Osteocyte (in vitro differentiated cells): ENCODE data around the gene UIMC1. TPM values are rescaled to one million over a fixed set of nuclear protein-coding genes. Genes with fewer than 3 reads are reported as not detected.
"Not testable (repeated sequence)": the region's sequence is repeated elsewhere in the genome, so short reads cannot be mapped to it uniquely, and the experiment has no call there.

Experiments
- DNase-seq: peaks from one replicate; pipeline ENCODE4 v3.0.0; 2021; ENCODE audit warnings: mixed read lengths; ENCODE audit not compliant: unreplicated experiment; ENCODE audit errors: extremely low spot score
- H3K27ac Mint-ChIP-seq: one replicate; pipeline ENCODE4 v1.8.0; 2021; ENCODE audit warnings: mild to moderate bottlenecking, mixed read lengths; ENCODE audit not compliant: unreplicated experiment
- H3K27me3 Mint-ChIP-seq: one replicate; pipeline ENCODE4 v1.8.0; 2021; ENCODE audit warnings: mixed read lengths; ENCODE audit not compliant: unreplicated experiment
- H3K36me3 Mint-ChIP-seq: one replicate; pipeline ENCODE4 v1.8.0; 2021; ENCODE audit warnings: mixed read lengths; ENCODE audit not compliant: unreplicated experiment
- H3K4me1 Mint-ChIP-seq: one replicate; pipeline ENCODE4 v1.8.0; 2021; ENCODE audit warnings: mixed read lengths; ENCODE audit not compliant: unreplicated experiment
- H3K4me3 Mint-ChIP-seq: one replicate; pipeline ENCODE4 v1.8.0; 2021; ENCODE audit warnings: mild to moderate bottlenecking, moderate library complexity, mixed read lengths; ENCODE audit not compliant: unreplicated experiment
- H3K9me3 Mint-ChIP-seq: one replicate; pipeline ENCODE4 v1.8.0; 2021; ENCODE audit warnings: mixed read lengths; ENCODE audit not compliant: unreplicated experiment
- long read RNA-seq: library from polyadenylated mRNA; unstranded; transcript quantifications from one replicate; pipeline ENCODE4 v2.0.0, GENCODE V29; 2021
- total RNA-seq: library from RNA; stranded (reverse); gene quantifications from 2 replicates; pipeline ENCODE4 v1.2.1, GENCODE V29; 2021
- TF ChIP-seq, protein P1 (sequence below): fragments of 200-600 bp; sonication (generic); IDR thresholded peaks from 2 replicates; pipeline ENCODE4 v1.5.0; 2021; ENCODE audit warnings: antibody characterized with exemption, mild to moderate bottlenecking, moderate library complexity

Gene UIMC1
- total RNA-seq, result 32.9 and 48.7 TPM in 2 replicates
- long read RNA-seq, transcript UIMC1-212 (15 exons, 2,502 nt), result major isoform, 19 of 76 reads
- long read RNA-seq, partial matches to known transcripts, result 12 of 76 reads
- long read RNA-seq, other reads (novel, unspliced or antisense), result 42 of 76 reads

DNA sequence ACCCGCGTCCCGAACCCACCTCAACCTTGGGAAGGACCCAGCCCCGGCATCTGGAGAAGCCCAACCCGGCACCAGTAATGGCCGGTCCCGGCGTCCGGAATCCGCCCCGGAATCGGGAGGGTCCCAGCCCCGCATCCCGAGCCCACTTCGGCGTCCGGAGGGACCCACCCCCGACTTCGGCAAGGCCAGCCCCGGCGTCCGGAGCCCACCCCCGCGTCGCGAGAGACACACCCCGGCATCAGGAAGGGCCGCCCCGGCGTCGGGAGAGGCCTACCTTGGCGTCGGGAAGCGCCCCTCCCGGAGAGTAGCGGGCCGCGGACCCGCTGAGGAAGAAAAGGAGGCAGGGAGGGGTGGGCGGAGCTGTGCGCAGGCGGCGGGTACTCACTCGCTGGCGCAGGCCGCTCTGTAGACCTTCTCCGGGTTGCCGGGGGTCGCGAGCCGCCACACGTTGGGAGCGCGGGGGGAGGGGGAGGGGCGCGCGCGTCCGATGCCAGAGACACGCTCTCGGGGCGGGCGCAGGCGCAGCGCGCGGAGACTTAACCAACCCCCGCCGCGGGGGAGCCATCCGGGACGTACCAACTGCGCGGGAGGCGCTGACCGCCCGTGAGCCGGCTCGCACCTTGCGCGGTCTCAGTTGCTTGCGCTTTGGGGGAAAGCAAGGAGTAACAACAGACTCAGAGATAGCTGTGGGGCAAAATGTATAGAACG, at the start of gene UIMC1:
UIMC1 (minus strand) TSS at position 515 of the 708 bp plus-strand sequence. CDS start 24,164 bp downstream, outside the sequence.
- TF ChIP-seq, protein P1, sequence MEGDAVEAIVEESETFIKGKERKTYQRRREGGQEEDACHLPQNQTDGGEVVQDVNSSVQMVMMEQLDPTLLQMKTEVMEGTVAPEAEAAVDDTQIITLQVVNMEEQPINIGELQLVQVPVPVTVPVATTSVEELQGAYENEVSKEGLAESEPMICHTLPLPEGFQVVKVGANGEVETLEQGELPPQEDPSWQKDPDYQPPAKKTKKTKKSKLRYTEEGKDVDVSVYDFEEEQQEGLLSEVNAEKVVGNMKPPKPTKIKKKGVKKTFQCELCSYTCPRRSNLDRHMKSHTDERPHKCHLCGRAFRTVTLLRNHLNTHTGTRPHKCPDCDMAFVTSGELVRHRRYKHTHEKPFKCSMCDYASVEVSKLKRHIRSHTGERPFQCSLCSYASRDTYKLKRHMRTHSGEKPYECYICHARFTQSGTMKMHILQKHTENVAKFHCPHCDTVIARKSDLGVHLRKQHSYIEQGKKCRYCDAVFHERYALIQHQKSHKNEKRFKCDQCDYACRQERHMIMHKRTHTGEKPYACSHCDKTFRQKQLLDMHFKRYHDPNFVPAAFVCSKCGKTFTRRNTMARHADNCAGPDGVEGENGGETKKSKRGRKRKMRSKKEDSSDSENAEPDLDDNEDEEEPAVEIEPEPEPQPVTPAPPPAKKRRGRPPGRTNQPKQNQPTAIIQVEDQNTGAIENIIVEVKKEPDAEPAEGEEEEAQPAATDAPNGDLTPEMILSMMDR, result no peak
- peak within 1 kb of the TSS; percentile 94 for H3K4me3 Mint-ChIP-seq
- peak; percentile 98 for DNase-seq
- no peaks in the 10 kb centered on the region for H3K36me3 Mint-ChIP-seq
- H3K27me3 Mint-ChIP-seq, result no peaks in the 10 kb centered on the region
- H3K27ac Mint-ChIP-seq, result peak within 1 kb of the TSS; percentile 99
- H3K4me1 Mint-ChIP-seq, result peaks cover 23% of the 10 kb centered on the region
- H3K9me3 Mint-ChIP-seq, result no peaks in the 10 kb centered on the region

DNA sequence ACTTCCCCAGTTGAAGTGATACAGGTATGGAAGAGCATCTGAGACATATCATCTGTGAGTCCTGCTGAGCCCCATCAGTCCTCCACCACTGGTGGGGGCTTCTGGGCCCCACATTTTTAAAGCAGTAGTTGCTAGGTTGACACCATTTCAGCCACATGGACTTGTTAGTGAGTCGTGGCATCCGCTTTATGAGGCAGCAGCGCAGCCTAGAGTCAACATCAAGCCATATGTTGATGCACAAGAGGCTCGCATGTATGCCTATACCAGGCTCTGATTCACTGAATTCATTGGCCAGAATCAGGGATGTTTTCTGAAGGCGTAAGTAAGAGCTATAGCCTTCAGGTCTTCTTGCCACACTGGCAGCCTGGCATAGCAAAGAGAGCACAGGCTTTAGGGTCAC, 42.7 kb upstream of the UIMC1 start:
- H3K36me3 Mint-ChIP-seq, result peaks cover 27% of the 10 kb centered on the region
- TF ChIP-seq, protein P1, result no peak
- H3K27ac Mint-ChIP-seq, result no peak overlapping the region
- no peak overlapping the region for H3K4me3 Mint-ChIP-seq
- no peaks in the 10 kb centered on the region for H3K4me1 Mint-ChIP-seq
- no peaks in the 10 kb centered on the region for H3K27me3 Mint-ChIP-seq
- no peaks in the 10 kb centered on the region for H3K9me3 Mint-ChIP-seq
- DNase-seq, result no peak

DNA sequence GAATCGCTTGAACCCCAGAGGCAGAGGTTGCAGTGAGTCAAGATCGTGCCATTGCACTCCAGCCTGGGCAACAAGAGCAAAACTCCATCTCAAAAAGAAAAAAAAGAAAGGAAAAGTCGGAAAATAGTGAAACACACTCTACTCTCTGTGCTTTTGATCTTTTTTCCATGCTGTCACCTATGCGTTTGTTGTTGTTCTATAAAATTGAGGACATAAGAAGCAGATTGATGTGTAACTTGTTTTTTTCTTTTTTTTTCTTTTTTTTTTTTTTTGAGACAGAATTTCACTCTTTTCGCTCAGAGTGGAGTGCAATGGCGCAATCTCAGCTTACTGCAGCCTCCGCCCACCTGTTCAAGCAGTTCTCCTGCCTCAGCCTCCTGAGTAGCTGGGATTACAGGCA, 42.0 kb upstream of the UIMC1 start:
- DNase-seq, H3K4me1 Mint-ChIP-seq, H3K9me3 Mint-ChIP-seq, H3K27me3 Mint-ChIP-seq, H3K27ac Mint-ChIP-seq, H3K4me3 Mint-ChIP-seq: not testable (repeated sequence)
- H3K36me3 Mint-ChIP-seq, result peaks cover 31% of the 10 kb centered on the region

DNA sequence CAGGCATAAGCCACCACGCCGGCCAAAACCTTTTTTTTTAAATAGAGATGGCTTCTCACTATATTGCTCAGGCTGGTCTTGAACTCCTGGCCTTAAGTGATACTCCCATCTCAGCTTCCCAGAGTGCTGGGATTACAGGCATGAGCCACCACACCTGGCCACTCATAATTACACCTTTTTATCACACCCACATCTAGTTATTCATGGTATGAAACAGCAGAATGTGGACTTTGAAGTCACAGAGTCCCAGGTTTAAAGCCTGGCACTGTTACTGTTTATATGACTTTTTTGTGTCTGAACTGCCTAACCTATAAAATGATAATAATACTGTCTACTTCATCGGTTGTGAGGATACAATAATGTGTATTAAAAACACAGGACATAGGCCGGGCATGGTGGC, 39.1 kb upstream of the UIMC1 start:
- no peaks in the 10 kb centered on the region for H3K4me1 Mint-ChIP-seq

DNA sequence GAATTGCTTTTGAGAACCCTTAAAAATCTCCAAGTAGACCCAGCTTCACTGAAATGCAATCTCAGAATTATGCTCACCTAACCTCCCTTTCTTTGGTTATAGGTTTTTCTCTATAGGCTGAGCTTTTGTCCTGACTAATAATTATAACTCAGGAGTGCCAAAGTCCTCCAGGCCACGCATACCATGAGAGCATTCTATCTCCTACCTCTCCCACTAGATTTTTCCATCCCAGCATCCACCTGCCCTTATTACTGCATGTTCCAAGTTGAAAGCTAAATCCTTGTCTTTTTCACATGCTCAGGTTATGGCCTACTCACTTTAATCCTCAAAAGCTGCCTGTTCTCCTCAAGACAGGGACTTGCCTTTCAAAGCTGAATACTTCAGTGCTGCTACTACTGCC, 38.1 kb upstream of the UIMC1 start:
- H3K4me1 Mint-ChIP-seq, result no peaks in the 10 kb centered on the region
- DNase-seq, result no peak
- H3K4me3 Mint-ChIP-seq, result no peak overlapping the region
- H3K27ac Mint-ChIP-seq, result no peak overlapping the region
- peaks cover 37% of the 10 kb centered on the region for H3K36me3 Mint-ChIP-seq
- no peaks in the 10 kb centered on the region for H3K9me3 Mint-ChIP-seq
- H3K27me3 Mint-ChIP-seq, result no peaks in the 10 kb centered on the region
- TF ChIP-seq, protein P1, result no peak

More for the DNA sequence above, 39.1 kb upstream of the UIMC1 start:
- DNase-seq, result no peak
- no peaks in the 10 kb centered on the region for H3K27me3 Mint-ChIP-seq
- H3K9me3 Mint-ChIP-seq, result no peaks in the 10 kb centered on the region
- H3K4me3 Mint-ChIP-seq, result no peak overlapping the region
- no peak overlapping the region for H3K27ac Mint-ChIP-seq
- TF ChIP-seq, protein P1, result no peak
- H3K36me3 Mint-ChIP-seq, result peaks cover 37% of the 10 kb centered on the region
